KMS-11 (cell line): ENCODE data around the gene KHDC1.
"Not testable (repeated sequence)": the region's sequence is repeated elsewhere in the genome, so short reads cannot be mapped to it uniquely, and the experiment has no call there.

ENCODE experiments used
- H2AFZ ChIP-seq: fragments of 200-600 bp; sonication (generic); 2 replicates; pipeline ENCODE4 v1.6.1; 2016; ENCODE audit warnings: antibody characterized with exemption, mixed run types, low read depth
- H3K27ac ChIP-seq: fragments of 200-600 bp; sonication (generic); 2 replicates; pipeline ENCODE4 v1.6.1; 2016; ENCODE audit warnings: mild to moderate bottlenecking, mixed run types
- H3K27me3 ChIP-seq: fragments of 200-600 bp; sonication (generic); 2 replicates; pipeline ENCODE4 v1.6.1; 2017; ENCODE audit warnings: mild to moderate bottlenecking, low read depth, mixed run types, moderate library complexity; ENCODE audit not compliant: insufficient read depth
- H3K36me3 ChIP-seq: fragments of 200-600 bp; sonication (generic); 2 replicates; pipeline ENCODE4 v1.6.1; 2017; ENCODE audit warnings: mild to moderate bottlenecking, mixed run types; ENCODE audit not compliant: insufficient read depth
- H3K4me1 ChIP-seq: fragments of 200-600 bp; sonication (generic); 2 replicates; pipeline ENCODE4 v1.6.1; 2016; ENCODE audit warnings: mild to moderate bottlenecking, low read depth, mixed run types; ENCODE audit not compliant: poor library complexity, severe bottlenecking
- H3K4me2 ChIP-seq: fragments of 200-600 bp; sonication (generic); 2 replicates; pipeline ENCODE4 v1.7.0; 2016; ENCODE audit warnings: mild to moderate bottlenecking, mixed run types
- H3K4me3 ChIP-seq: fragments of 200-600 bp; sonication (generic); IDR thresholded peaks from 2 replicates; pipeline ENCODE4 v1.6.1; 2017; ENCODE audit warnings: low read depth, low read length, mixed read lengths; ENCODE audit not compliant: insufficient read depth
- H3K79me2 ChIP-seq: fragments of 200-600 bp; sonication (generic); 2 replicates; pipeline ENCODE4 v1.6.1; 2016; ENCODE audit warnings: low read depth, mixed run types; ENCODE audit not compliant: insufficient read depth
- H3K9ac ChIP-seq: fragments of 200-600 bp; sonication (generic); 2 replicates; pipeline ENCODE4 v1.6.1; 2016; ENCODE audit warnings: mild to moderate bottlenecking, mixed run types
- H4K20me1 ChIP-seq: fragments of 200-600 bp; sonication (generic); 2 replicates; pipeline ENCODE4 v1.6.1; 2016; ENCODE audit warnings: mild to moderate bottlenecking, mixed run types; ENCODE audit not compliant: insufficient read depth
- CTCF ChIP-seq: fragments of 200-600 bp; sonication (generic); conservative IDR thresholded peaks from 2 replicates; pipeline ENCODE4 v1.6.1; 2017; ENCODE audit warnings: low read depth, mild to moderate bottlenecking, antibody characterized with exemption, low read length, moderate library complexity, mixed read lengths

KHDC1 gene

GRCh38 chr6:73308712-73309534 lies 45.9 kb upstream of the KHDC1 start:
- H3K4me2 ChIP-seq: peak overlapping the region; percentile 93
- peaks cover 39% of the 10 kb centered on the region for H3K4me1 ChIP-seq
- H3K36me3 ChIP-seq: no peaks in the 10 kb centered on the region
- H3K9ac ChIP-seq: peak overlapping the region; percentile 93
- no peaks in the 10 kb centered on the region for H3K27me3 ChIP-seq
- H3K27ac ChIP-seq: peak overlapping the region; percentile 78
- TF ChIP-seq CTCF: no peak
- no peaks in the 10 kb centered on the region for H4K20me1 ChIP-seq
- no peak overlapping the region for H3K4me3 ChIP-seq
- H3K79me2 ChIP-seq: peaks cover 30% of the 10 kb centered on the region
- peak overlapping the region; percentile 99 for H2AFZ ChIP-seq

- peak overlapping the region; percentile 10; the same call in 1 of the 2 replicates for H3K4me2 ChIP-seq
- not testable (repeated sequence) for H3K36me3 ChIP-seq, H2AFZ ChIP-seq, H3K9ac ChIP-seq, H3K27me3 ChIP-seq, H4K20me1 ChIP-seq, H3K27ac ChIP-seq, H3K4me3 ChIP-seq
- peaks cover 36% of the 10 kb centered on the region for H3K79me2 ChIP-seq
- H3K4me1 ChIP-seq: peaks cover 40% of the 10 kb centered on the region
These were observed 40.8 kb upstream of the KHDC1 start for GRCh38 chr6:73303773-73304172.

- Histone ChIP-seq H4K20me1 (no peaks in the 10 kb centered on the region), H3K36me3 (no peaks in the 10 kb centered on the region), H3K4me3 (no peak overlapping the region), H3K9ac (no peak overlapping the region), H2AFZ (no peak overlapping the region), H3K27ac (no peak overlapping the region), H3K79me2 (peaks cover 33% of the 10 kb centered on the region; the same call in 1 of the 2 replicates), H3K4me1 (peaks cover 28% of the 10 kb centered on the region), H3K27me3 (no peaks in the 10 kb centered on the region), H3K4me2 (no peak overlapping the region)
- TF ChIP-seq CTCF: no peak
These were observed 39.3 kb upstream of the KHDC1 start for GRCh38 chr6:73302339-73302738.

DNA sequence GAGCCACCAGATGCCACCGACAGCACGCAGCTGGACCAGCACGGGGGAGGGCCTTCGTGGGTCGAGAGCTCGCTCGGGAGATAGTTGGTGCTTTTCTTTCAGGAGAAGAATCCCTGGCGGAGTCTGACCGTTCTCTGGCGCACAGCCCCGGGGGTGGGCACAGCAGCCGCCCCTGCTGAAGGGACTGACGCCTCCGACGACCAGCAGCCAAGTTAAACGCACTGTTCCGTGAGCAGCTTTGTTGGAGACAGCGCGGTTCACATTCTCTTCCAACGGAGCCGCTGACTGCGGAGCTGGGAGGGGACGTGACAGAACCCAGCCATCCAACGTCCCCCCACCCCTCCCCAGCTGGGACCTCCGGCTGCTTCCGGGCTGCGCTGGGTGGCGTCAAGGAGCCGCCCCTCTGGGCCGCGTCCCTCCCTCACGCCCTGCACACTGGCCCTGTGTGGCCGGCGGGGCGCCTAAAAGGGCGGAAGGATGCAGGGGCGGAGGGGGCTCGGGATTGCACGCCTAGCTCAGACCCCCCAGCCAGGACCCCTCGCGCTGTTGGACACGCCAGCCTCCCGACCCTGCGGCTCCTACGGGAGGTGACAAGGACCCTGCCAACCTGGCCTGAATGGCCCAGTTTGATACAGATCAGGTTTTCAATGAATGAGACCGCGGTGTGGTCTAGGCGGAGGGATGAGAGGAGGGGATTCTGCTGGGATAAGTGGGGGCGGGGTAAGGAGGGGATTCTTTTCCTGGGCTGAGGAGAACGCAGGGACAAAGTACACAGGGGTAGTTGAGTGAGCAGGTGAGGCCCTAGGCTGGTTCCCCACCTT lies 36.4 kb upstream of the KHDC1 start:
- Histone ChIP-seq H3K79me2 (peaks cover 24% of the 10 kb centered on the region; the same call in 1 of the 2 replicates), H3K4me3 (no peak overlapping the region), H3K27ac (no peak overlapping the region)

More for the DNA sequence above, 36.4 kb upstream of the KHDC1 start:
- no peak for TF ChIP-seq CTCF
- no peak overlapping the region for H3K9ac ChIP-seq
- H4K20me1 ChIP-seq: no peaks in the 10 kb centered on the region
- H3K4me2 ChIP-seq: no peak overlapping the region
- H2AFZ ChIP-seq: no peak overlapping the region
- H3K36me3 ChIP-seq: no peaks in the 10 kb centered on the region
- no peaks in the 10 kb centered on the region for H3K27me3 ChIP-seq
- H3K4me1 ChIP-seq: peaks cover 12% of the 10 kb centered on the region
